Body of pancreas (tissue), 4 donors: Measurements from ENCODE around the gene UGT1A8.

ENCODE experiments used
- CTCF ChIP-seq, 7 experiments: fragments of 450-650 bp in 4 of 7; fragments of 200-600 bp in 3 of 7; sonication (generic) in 3 of 7; IDR thresholded peaks; one replicate each; pipeline ENCODE4 v1.5.1; 2016 to 2019; ENCODE audit warnings: antibody characterized with exemption in 7 of 7
- POLR2A ChIP-seq, 3 donors: fragments of 450-650 bp; IDR thresholded peaks; one replicate each; pipeline ENCODE4 v1.6.1; 2016; ENCODE audit warnings: antibody characterized with exemption in 3 of 3, mild to moderate bottlenecking in 2 of 3

GRCh38 chr2:233807966-233808935, 190.8 kb downstream of the UGT1A8 start:
- TF ChIP-seq POLR2A (IDR thresholded peaks at IDR 0.05) (no peak), CTCF (IDR thresholded peaks at IDR 0.05) (no peak)
